Measurements from ENCODE around the gene SORCS3.

- TF ChIP-seq POLR2A (IDR thresholded peaks at IDR 0.05; ENCODE audit: low read depth, low read length) = no peak
- no peak for TF ChIP-seq POLR2AphosphoS5 (IDR thresholded peaks at IDR 0.05; ENCODE audit: low read depth, low read length)
Observed at GRCh38 chr10:104622175-104622574, 18.9 kb upstream of the SORCS3 start.
